Renal pelvis (tissue), 4 donors: ENCODE data around the gene ATG7. TPM values are rescaled to one million over a fixed set of nuclear protein-coding genes. Genes with fewer than 3 reads are reported as not detected.

ENCODE experiments used
- DNase-seq: peaks from one replicate; pipeline ENCODE4 v3.0.0-alpha.2; 2013
- polyA plus RNA-seq, 3 donors: library from polyadenylated mRNA; unstranded; fragments of 120-200 nt; gene quantifications; one replicate each; pipeline ENCODE4 v1.2.1, GENCODE V29; 2013; ENCODE audit not compliant: insufficient read length in 3 of 3

Gene ATG7
- polyA plus RNA-seq, 3 donors: 22.8 to 24.0 (median 23.0) TPM

DNA sequence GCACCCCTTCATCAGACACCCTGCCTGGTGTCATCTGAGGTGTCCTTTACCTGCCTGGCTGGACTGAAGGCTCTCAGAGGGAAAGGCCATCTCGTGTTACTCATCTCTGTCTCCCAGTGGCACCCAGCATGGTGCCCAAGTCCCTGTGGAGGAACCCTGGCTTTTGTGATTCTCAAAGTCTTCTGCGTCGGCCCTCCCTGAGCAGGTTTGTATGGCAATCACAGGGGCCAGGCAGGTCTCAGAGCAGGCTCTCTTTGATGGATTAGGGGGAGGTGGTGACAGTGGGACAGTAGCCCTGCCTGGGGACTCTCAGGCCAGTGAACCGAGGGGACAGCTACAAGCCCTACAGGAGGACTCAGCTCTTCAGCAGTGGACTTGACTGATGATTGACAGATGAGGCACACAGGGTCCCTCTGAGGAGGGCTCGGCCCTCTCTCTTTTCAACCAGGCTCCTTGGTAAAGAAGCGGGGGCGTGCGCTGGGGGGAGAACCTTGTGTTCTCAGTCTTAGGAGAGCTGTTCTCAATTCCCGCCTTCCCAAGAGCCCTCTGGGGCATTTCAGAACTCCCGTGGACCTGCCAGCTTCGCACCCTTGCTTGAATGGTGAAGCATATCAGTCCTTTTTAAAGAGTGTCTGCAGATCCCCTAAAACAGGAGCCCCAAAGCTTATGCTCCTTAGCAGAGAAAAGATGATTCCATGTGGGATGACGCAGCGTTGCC lies 263.2 kb downstream of the ATG7 start:
- no peak for DNase-seq

DNA sequence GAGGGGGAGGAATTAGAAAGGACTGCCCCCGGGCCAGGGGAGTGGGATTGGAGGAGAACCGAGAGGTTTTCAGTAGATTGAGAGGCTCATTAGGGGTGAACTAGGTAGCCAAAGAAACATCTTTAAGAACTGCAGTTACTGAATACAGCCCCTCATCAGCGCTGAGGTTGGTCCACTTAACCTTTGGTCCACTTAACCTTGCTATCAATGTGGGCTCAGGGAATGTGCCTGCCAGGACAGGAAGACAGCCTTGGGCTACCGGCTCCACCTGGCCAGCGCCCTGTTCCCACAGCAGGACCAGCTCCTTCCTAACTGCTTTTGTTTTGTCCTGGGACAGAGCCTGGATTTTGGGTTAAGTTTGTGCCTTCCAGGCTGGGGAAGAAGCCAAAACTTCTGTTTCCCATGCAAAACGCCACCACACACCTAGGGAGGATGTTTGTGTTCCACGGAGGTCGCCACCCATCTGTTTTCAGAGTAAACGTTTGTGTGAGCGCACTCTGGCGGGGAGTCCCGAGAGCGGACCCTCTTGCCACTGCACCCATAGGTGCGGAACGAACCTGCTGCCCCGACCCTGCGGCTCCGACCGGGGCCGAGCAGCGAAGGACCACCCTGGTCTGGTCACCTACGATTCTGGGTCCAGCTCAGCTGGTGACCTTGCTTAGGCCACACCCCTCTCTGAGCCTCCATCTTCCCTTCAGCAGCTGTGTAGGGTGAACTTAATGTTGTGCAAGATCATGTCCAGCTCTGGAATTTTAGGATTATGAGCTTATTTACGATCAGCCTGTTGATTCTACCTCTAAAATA lies 264.1 kb downstream of the ATG7 start:
- DNase-seq: no peak

DNA sequence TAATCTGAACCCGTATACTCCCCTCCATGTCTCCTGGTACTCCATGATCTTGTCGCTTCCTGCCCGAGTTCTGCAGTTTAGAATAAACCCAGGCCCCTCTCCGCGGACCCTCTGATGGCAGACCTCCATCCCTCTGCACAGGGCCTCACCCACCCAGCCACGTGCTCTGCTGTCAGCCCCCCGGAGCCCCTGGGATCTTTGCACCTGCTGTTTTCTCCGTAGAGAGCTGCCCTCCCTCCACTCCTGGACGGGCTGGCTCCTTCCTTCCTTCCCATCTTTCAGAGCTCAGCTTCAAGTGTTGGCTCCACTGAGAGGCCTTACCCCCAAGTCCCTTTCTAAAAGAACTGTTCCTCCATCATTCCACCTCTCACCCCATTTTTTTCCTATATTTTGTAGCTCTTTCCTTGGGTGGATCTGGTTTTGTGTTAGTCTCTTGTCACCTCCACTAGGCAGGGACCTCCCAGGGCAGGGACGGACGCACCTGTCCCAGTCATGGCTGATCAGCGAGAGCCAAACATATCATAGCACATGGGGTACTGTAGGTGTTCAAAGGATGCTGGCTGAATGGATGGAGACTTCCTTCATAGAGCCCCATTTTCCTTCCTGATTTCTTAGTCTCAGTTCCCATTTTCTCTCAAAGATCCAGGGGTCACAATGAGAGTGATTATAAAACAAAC lies 264.9 kb downstream of the ATG7 start:
- no peak for DNase-seq

DNA sequence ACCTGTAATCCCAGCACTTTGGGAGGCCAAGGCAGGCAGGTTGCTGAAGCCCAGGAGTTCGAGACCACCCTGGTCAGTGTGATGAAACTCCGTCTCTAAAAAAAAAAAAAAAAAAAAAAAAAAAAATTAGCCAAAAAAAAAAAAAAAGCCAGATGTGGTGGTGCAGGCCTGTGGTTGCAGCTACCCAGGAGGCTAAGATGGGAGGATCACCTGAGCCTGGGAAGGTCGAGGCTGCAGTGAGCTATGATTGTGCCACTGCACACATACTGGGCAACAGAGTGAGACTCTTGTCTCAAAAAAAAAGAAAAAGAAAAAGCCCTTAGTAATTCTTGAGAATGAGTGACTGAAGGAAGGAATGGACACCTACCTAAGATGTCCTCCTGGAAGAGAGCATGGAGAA lies 266.4 kb downstream of the ATG7 start:
- DNase-seq: no peak

DNA sequence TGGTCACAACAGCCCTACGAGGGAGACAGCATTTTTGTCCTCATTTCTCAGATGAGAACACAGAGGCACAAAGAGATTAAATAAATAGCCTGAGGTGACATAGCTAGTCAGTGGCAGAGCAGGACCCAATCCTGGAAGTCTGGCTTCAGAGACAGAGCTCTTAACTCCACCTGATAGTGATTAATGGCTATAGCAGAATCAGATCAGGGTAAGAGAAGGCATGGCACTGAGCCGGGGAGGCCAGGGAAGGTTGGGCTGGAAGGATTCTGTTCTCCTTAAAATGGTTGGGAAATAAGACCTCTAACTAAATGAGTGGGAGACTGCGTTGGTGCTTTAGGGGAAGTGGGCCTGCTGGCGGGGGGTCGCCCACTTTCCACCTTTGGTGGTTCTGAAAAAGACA lies 267.0 kb downstream of the ATG7 start:
- no peak for DNase-seq

GRCh38 chr3:11539677-11540076 lies 267.5 kb downstream of the ATG7 start:
- no peak for DNase-seq

- DNase-seq: no peak
Measured at GRCh38 chr3:11541321-11542303, 269.4 kb downstream of the ATG7 start.

DNA sequence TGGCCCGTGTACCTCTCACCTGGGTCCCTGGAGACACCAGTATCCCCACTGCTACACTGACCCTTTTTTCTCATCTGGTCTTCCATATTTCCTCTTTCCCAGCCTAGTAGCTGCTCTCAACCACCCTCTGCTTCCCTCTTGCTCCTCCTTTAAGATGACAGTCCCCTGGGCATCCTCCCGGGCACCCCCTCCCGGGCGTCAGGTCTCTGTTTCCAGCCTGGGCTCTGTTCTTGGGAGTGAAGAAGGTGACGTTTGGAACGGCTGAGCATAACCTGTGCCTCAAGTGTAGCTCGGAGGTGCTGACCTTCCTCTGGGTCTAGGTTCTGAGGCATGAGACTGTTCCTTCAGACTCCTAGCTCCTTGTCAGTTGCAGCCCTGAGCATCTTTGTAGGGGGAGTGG lies 270.4 kb downstream of the ATG7 start:
- no peak for DNase-seq

DNA sequence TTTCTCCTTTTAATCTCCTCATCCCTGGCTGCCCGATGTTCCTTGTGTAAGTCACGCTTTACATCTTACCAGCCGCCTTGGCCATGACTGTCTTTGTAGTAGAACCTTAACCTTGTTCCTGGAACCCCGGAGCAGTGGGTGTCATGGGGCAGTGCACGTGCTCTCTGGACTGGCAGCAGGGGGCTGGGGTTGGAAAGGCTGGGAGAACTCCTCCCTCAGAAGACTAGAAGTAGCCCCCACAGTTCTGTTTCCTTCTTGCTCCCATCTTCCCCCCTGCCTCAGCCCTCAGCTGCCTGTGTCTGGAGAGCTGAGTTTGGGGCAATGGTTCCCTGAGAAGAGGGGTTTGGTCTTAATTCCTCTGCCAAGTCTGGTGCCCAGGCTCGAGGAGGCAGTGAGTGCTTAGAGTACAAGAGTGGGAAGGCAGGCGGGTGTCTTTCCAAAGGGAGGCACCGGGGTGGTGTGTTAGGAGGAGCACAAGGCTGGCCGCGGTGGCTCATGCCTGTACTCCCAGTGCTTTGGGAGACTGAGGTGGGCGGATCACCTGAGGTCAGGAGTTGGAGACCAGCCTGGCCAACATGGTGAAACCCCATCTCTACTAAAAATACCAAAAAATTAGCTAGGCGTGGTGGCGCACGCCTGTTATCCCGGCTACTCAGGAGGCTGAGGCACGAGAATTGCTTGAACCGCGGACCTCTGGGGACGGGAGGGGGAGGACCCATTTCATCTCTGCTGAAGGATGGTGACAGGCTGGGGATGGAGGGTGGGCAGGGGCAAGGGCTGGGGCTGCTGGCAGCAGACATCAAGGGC lies 271.1 kb downstream of the ATG7 start:
- DNase-seq: no peak

- no peak for DNase-seq
Measured at GRCh38 chr3:11543948-11544387, 271.8 kb downstream of the ATG7 start.

DNA sequence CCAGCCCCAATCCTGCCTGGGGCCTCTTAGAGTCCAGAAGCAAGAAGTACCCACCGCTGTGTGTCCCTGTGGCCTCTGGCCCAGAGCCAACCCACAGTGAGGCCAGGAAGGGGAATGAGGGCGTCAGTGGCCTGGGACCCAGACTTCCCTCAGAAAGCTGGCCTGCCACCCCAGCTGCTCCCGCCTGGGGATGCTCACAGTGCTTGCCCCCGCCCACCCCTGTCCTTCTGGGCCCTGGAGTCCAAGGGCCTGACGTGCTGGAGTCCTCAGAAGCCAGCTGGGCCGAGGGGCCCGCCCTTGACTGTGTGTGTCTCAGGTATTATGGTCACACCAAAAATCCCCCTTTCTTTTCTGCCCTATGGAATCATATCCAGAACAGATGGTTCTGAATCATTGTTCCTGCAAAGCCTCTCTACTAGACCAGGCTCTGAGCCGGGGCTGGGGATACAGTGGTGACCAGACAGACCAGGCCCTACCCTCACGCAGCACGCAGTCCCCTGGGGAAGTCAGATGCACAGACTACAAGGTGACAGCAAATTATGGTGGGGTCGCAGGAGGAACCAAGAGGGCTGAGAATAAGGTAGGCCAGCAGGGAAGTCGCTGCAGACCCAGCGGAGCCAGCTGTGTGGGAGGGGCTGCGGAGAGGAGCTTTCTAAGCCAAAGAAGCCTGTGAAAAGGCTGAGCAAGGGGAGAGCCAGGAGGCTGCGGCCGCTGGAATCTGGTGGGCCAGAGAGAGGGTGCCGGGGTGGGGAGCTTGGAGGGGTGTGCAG lies 272.4 kb downstream of the ATG7 start:
- no peak for DNase-seq

GRCh38 chr3:11545186-11545851 lies 273.1 kb downstream of the ATG7 start:
- no peak for DNase-seq

- no peak for DNase-seq
Measured at GRCh38 chr3:11546657-11547302, 274.6 kb downstream of the ATG7 start.

DNA sequence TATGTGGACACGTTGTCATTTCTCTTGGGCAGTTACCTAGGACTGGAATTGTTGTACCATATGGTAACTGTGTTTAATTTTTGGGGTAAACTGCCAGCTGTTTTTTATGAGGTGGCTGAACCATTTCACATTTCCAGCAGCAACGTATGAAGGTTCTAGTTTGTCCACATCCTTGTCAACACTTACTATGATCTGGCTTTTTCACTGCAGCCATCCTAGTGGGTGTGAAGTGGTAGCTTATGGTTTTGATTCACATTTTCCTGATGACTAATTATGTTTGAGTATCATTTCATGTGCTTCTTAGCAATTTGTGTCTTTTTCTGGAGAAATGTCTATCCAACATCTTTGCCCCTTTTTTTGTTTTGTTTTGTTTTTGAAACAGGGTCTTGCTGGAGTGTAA lies 275.3 kb downstream of the ATG7 start:
- DNase-seq: no peak

- DNase-seq: no peak
Measured at GRCh38 chr3:11548721-11549131, 276.5 kb downstream of the ATG7 start.

DNA sequence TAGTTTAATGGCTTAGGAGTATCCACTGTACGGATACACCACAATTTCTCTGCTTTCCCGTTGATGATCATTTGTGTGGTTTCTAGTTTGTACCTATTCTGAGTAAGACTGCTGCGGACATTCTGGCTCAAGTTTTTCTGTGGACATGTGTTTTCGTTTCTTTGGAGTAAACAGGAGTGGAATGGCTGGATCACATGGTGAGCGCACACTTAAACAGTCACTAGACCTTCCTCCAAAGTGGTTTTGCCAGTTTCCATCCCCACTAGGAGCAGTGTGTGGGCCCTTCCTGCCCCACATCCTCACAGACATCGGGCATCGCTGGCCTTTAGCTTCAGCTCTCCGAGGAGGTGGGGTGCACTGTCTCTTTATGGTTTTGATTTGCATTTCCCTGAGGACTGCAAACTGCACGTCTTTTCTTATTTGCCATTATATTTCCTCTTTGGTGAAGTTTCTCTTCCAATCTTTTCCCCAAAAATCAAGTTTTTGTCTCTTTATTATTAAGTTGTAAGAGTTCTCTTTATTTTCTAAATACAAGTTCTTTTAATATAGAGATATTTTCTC lies 277.5 kb downstream of the ATG7 start:
- DNase-seq: no peak

DNA sequence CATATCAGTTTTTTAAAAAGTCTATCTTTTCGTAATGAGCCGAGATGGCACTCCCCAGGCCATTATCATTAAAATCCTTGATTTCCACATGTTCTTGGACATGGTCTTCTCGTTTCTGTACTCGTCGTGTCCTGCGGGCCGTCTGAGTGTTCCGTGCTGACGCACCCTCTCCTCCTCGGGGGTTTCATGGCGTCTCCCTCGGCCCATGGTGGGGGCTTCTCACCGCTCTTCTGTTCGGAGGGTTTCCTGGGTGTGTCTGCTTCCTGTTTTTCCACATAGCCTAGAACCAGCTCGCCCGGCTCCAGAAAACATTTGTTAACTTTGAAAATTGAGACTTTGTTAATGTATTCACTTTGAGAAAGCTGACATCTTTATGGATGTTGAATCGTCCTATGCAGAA lies 278.8 kb downstream of the ATG7 start:
- no peak for DNase-seq
